ENCODE results near the gene TMEM235. TPM values are rescaled to one million over a fixed set of nuclear protein-coding genes. Genes with fewer than 3 reads are reported as not detected.
A peak's percentile ranks its signal among the peaks of the same experiment; 100 is the strongest.

The TMEM235 gene
- total and polyA plus RNA-seq, 10 donors, result not detected

DNA sequence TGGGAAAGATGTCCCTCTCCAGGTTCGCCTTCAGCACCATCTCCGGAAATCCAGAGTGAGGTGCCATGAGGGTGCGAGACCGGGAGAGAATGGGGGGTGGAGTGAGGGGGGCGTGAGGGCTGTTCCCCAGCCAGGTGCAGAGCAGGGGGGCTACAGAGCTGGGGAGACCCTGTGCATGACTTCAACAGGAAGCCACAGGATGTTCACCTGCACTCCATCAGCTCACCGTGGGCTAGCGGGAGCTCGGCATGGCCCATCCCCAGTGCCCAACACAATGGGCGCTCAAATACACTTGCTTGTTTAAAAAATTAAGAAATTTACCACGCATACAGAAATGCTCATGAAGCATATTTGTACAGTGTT, 27.7 kb downstream of the TMEM235 start:
- WGBS, 5 donors, result 63 to 77% (median 64%) methylated on average over 9 to 10 of the region's 10 CpGs
- Histone ChIP-seq H3K36me3 (no peaks in the 10 kb centered on the region), H3K27ac (peak overlapping the region in 7 of 8 donors; percentile 69 to 93 (median 86)), H3K9me3 (no peaks in the 10 kb centered on the region), H3K27me3 (replicated peaks in 1 of 7) (peaks cover 0 to 10% (median 0%) of the 10 kb centered on the region in 7 donors), H3K4me1 (peaks cover 10 to 98% (median 76%) of the 10 kb centered on the region in 6 donors), H3K4me3 (peak overlapping the region in 3 of 8 donors; percentile 17 to 60 (median 19))
- no peak for DNase-seq
- intact Hi-C loops (cut with DNase I; ENCODE audit: low total_unique reads), result no loop called here
- TF ChIP-seq POLR2AphosphoS5 (IDR thresholded peaks at IDR 0.05) (no peak), POLR2A (IDR thresholded peaks at IDR 0.05) (no peak)
- TF ChIP-seq, protein P1, sequence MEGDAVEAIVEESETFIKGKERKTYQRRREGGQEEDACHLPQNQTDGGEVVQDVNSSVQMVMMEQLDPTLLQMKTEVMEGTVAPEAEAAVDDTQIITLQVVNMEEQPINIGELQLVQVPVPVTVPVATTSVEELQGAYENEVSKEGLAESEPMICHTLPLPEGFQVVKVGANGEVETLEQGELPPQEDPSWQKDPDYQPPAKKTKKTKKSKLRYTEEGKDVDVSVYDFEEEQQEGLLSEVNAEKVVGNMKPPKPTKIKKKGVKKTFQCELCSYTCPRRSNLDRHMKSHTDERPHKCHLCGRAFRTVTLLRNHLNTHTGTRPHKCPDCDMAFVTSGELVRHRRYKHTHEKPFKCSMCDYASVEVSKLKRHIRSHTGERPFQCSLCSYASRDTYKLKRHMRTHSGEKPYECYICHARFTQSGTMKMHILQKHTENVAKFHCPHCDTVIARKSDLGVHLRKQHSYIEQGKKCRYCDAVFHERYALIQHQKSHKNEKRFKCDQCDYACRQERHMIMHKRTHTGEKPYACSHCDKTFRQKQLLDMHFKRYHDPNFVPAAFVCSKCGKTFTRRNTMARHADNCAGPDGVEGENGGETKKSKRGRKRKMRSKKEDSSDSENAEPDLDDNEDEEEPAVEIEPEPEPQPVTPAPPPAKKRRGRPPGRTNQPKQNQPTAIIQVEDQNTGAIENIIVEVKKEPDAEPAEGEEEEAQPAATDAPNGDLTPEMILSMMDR (IDR thresholded peaks at IDR 0.05 in 8 of 11, conservative IDR thresholded peaks at IDR 0.05 in 3 of 11), result no peak

DNA sequence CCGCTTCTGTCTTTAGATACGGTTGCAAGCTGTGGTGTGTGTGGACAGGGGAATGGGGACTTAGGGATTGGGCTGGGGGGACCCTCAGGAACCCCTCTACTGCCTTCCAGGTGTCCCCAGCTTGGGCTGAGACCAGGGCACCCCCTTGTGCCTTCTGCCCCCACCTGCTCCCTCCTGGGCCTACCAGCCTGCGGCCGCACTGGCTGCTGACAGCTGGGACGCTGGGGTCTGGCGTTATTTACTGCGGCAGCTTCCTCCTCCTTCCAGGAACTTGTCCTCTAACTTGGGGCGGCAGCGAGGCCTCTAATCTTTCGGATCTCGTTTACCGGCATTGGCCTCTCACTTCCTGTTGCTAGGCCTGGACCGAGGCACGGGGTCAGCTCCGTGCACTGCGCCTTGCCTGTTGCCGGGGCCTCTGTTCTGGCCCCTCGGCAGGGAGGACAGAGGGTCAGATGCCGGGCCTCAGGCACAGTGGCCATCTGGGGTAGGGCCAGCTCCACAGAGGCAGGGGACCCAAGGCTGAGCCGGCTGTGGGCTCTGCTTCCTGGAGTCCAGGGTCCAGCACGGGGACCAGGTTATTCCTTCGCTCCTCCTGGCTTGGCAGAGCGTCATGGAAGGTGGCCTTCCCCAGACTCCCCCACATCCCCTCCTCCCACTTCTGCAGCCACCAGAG, 31.8 kb downstream of the TMEM235 start:
- peaks cover 0 to 9% (median 0%) of the 10 kb centered on the region in 7 donors for H3K27me3 ChIP-seq (replicated peaks in 1 of 7)
- H3K9me3 ChIP-seq, result no peaks in the 10 kb centered on the region
- H3K4me3 ChIP-seq, result no peak overlapping the region
- H3K4me1 ChIP-seq, result peaks cover 7 to 87% (median 52%) of the 10 kb centered on the region in 6 donors
- TF ChIP-seq, protein P1 (IDR thresholded peaks at IDR 0.05 in 8 of 11, conservative IDR thresholded peaks at IDR 0.05 in 3 of 11), result peak in 1 of 11 experiments; percentile 22
- TF ChIP-seq POLR2AphosphoS5 (IDR thresholded peaks at IDR 0.05) (peak; percentile 79 to 94 (median 91)), POLR2A (IDR thresholded peaks at IDR 0.05) (no peak)
- 16 to 39% (median 23%) methylated on average over 14 to 23 of the region's 23 CpGs for WGBS, 5 donors
- H3K27ac ChIP-seq, result peak overlapping the region; percentile 61 to 90 (median 79)
- DNase-seq, result peak; percentile 91
- H3K36me3 ChIP-seq, result no peaks in the 10 kb centered on the region
- intact Hi-C loops (cut with DNase I; ENCODE audit: low total_unique reads), result no loop called here

DNA sequence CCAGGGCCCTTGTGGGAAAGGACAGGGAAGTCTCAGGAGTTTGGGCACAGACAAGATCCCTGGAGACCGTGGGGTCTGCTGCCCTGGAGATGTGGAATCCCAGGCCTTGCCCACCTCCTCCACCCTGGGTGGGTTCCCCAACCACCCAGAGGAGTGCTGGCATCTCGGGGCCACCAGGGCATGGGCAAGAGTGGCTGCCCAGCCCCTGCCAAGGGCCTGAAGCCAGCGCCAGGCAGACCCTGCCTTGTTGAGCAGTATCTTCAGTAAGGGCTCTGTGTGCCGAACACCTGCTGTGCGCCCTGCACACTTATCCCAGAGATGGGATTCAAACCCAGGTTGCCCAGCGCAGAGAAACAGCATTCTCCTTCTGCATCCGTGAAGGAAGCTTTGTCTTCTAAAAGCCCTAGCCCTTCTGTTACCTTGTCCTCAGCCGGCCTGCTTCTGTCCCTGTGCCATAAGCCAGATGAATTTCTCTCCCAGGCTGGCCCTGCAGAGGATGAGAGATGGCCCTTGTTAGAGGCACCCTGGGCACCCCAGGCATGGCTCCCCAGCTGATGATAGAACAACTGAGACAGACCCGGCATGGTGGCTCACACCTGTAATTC, 32.4 kb downstream of the TMEM235 start:
- no peaks in the 10 kb centered on the region for H3K36me3 ChIP-seq
- H3K27me3 ChIP-seq (replicated peaks in 1 of 7), result peaks cover 0 to 11% (median 0%) of the 10 kb centered on the region in 7 donors
- 82 to 95% (median 90%) methylated on average over 4 to 9 of the region's 9 CpGs for whole genome bisulfite sequencing, 5 donors
- H3K4me3 ChIP-seq, result no peak overlapping the region
- no peak for TF ChIP-seq POLR2AphosphoS5 (IDR thresholded peaks at IDR 0.05)
- no peak for TF ChIP-seq POLR2A (IDR thresholded peaks at IDR 0.05)
- TF ChIP-seq, protein P1 (IDR thresholded peaks at IDR 0.05 in 8 of 11, conservative IDR thresholded peaks at IDR 0.05 in 3 of 11), result no peak
- H3K4me1 ChIP-seq, result peaks cover 4 to 87% (median 51%) of the 10 kb centered on the region in 6 donors
- intact Hi-C loops (cut with DNase I; ENCODE audit: low total_unique reads), result no loop called here
- DNase-seq, result no peak
- H3K27ac ChIP-seq, result peak overlapping the region; percentile 61 to 90 (median 79)
- H3K9me3 ChIP-seq, result no peaks in the 10 kb centered on the region

DNA sequence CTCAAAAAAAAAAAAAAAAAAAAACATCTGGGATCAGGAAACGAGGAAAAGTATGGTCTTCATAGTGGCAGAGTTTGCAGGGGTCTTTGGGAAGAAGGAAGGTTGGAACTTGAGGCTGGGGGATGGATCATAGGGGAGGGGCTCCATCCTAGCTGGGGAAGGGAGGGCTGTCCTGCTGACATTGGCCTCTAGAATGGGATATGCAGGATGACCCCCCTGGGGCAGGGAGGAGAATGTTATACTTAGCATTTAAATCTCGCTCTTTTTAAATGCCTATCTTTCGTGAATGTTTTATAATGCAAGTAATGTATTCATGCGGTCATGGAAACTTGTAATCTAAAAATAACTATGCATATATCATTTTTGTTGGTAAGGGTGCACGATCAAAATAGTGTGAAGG, 33.2 kb downstream of the TMEM235 start:
- H3K4me3 ChIP-seq, result no peak overlapping the region
- DNase-seq, result no peak
- no peak overlapping the region for H3K27ac ChIP-seq
- WGBS, 5 donors, result 77 to 86% (median 81%) methylated on average over 5 of the region's 5 CpGs
- no peaks in the 10 kb centered on the region for H3K9me3 ChIP-seq
- intact Hi-C loops (cut with DNase I; ENCODE audit: low total_unique reads), result no loop called here
- peaks cover 4 to 87% (median 49%) of the 10 kb centered on the region in 6 donors for H3K4me1 ChIP-seq
- TF ChIP-seq, protein P1 (IDR thresholded peaks at IDR 0.05 in 8 of 11, conservative IDR thresholded peaks at IDR 0.05 in 3 of 11), result no peak
- TF ChIP-seq POLR2A (IDR thresholded peaks at IDR 0.05), result no peak
- TF ChIP-seq POLR2AphosphoS5 (IDR thresholded peaks at IDR 0.05), result no peak
- H3K27me3 ChIP-seq (replicated peaks in 1 of 7), result peaks cover 0 to 13% (median 0%) of the 10 kb centered on the region in 7 donors
- no peaks in the 10 kb centered on the region for H3K36me3 ChIP-seq
